ENCODE data around the gene XRCC4. TPM values are rescaled to one million over a fixed set of nuclear protein-coding genes. Genes with fewer than 3 reads are reported as not detected.
"Not testable (repeated sequence)": the region's sequence is repeated elsewhere in the genome, so short reads cannot be mapped to it uniquely, and the experiment has no call there.

XRCC4 gene
- total RNA-seq, 2 donors from 2014 or later = 5.7 to 7.8 TPM

GRCh38 chr5:83102364-83102980 lies 25.1 kb downstream of the XRCC4 start:
- no peak for DNase-seq
- intact Hi-C loops (cut with DNase I, micrococcal nuclease) = no loop called here
- ATAC-seq = no peak

- intact Hi-C loops (cut with DNase I, micrococcal nuclease) = no loop called here
- no peak for ATAC-seq
- DNase-seq = no peak
Measured at GRCh38 chr5:83104021-83104420, 26.7 kb downstream of the XRCC4 start.

GRCh38 chr5:83107692-83108420 lies 30.5 kb downstream of the XRCC4 start:
- DNase-seq (no peak), ATAC-seq (no peak)
- intact Hi-C loops (cut with DNase I, micrococcal nuclease) = no loop called here

GRCh38 chr5:83109380-83109779 lies 32.0 kb downstream of the XRCC4 start:
- intact Hi-C loops (cut with DNase I, micrococcal nuclease) = no loop called here
- DNase-seq (no peak), ATAC-seq (no peak)

GRCh38 chr5:83115816-83116215 lies 38.5 kb downstream of the XRCC4 start:
- intact Hi-C loops (cut with DNase I, micrococcal nuclease) = no loop called here
- DNase-seq (no peak), ATAC-seq (no peak)

- ATAC-seq (no peak), DNase-seq (no peak)
- intact Hi-C loops (cut with DNase I, micrococcal nuclease) = no loop called here
Measured at GRCh38 chr5:83118471-83118870, 41.1 kb downstream of the XRCC4 start.

GRCh38 chr5:83118976-83119375 lies 41.6 kb downstream of the XRCC4 start:
- no peak for DNase-seq
- no peak for ATAC-seq
- intact Hi-C loops (cut with DNase I, micrococcal nuclease) = no loop called here

- intact Hi-C loops (cut with DNase I, micrococcal nuclease) = no loop called here
- ATAC-seq = no peak
- no peak for DNase-seq
Measured at GRCh38 chr5:83124593-83124992, 47.2 kb downstream of the XRCC4 start.

- intact Hi-C loops (cut with DNase I, micrococcal nuclease) = no loop called here
- DNase-seq = no peak
- ATAC-seq = no peak
Measured at GRCh38 chr5:83125560-83125959, 48.2 kb downstream of the XRCC4 start.

- ATAC-seq (no peak), DNase-seq (no peak)
- intact Hi-C loops (cut with DNase I, micrococcal nuclease) = no loop called here
Measured at GRCh38 chr5:83126501-83126900, 49.2 kb downstream of the XRCC4 start.

- DNase-seq (no peak), ATAC-seq (no peak)
- intact Hi-C loops (cut with DNase I, micrococcal nuclease) = no loop called here
Measured at GRCh38 chr5:83133797-83134196, 56.5 kb downstream of the XRCC4 start.

- DNase-seq (no peak), ATAC-seq (no peak)
- intact Hi-C loops (cut with DNase I, micrococcal nuclease) = no loop called here
Measured at GRCh38 chr5:83142526-83142925, 65.2 kb downstream of the XRCC4 start.

GRCh38 chr5:83145241-83145640 lies 67.9 kb downstream of the XRCC4 start:
- no peak for DNase-seq
- ATAC-seq = no peak
- intact Hi-C loops (cut with DNase I, micrococcal nuclease) = no loop called here

GRCh38 chr5:83145882-83146331 lies 68.6 kb downstream of the XRCC4 start:
- DNase-seq (no peak), ATAC-seq (no peak)
- intact Hi-C loops (cut with DNase I, micrococcal nuclease) = no loop called here

GRCh38 chr5:83146441-83146840 lies 69.1 kb downstream of the XRCC4 start:
- DNase-seq (no peak), ATAC-seq (no peak)
- intact Hi-C loops (cut with DNase I, micrococcal nuclease) = no loop called here

GRCh38 chr5:83147593-83147992 lies 70.2 kb downstream of the XRCC4 start:
- ATAC-seq (no peak), DNase-seq (no peak)
- intact Hi-C loops (cut with DNase I, micrococcal nuclease) = no loop called here

GRCh38 chr5:83148370-83148769 lies 71.0 kb downstream of the XRCC4 start:
- DNase-seq (no peak), ATAC-seq (no peak)
- intact Hi-C loops (cut with DNase I, micrococcal nuclease) = no loop called here

GRCh38 chr5:83149671-83150070 lies 72.3 kb downstream of the XRCC4 start:
- DNase-seq (no peak), ATAC-seq (no peak)
- intact Hi-C loops (cut with DNase I, micrococcal nuclease) = no loop called here

GRCh38 chr5:83151821-83152220 lies 74.5 kb downstream of the XRCC4 start:
- intact Hi-C loops (cut with DNase I, micrococcal nuclease) = no loop called here
- ATAC-seq = no peak
- DNase-seq = no peak

GRCh38 chr5:83152996-83153395 lies 75.6 kb downstream of the XRCC4 start:
- DNase-seq; ATAC-seq; intact Hi-C loops (cut with DNase I, micrococcal nuclease): not testable (repeated sequence)

GRCh38 chr5:83156001-83156400 lies 78.7 kb downstream of the XRCC4 start:
- ATAC-seq (no peak), DNase-seq (no peak)
- intact Hi-C loops (cut with DNase I, micrococcal nuclease) = no loop called here

Data from left colon (tissue), 2 donors.